Measurements from ENCODE around the gene UNC45A. TPM values are rescaled to one million over a fixed set of nuclear protein-coding genes. Genes with fewer than 3 reads are reported as not detected.

Gene UNC45A
- total RNA-seq, 2 experiments from 2014 or later, result 62.7 to 65.5 TPM

DNA sequence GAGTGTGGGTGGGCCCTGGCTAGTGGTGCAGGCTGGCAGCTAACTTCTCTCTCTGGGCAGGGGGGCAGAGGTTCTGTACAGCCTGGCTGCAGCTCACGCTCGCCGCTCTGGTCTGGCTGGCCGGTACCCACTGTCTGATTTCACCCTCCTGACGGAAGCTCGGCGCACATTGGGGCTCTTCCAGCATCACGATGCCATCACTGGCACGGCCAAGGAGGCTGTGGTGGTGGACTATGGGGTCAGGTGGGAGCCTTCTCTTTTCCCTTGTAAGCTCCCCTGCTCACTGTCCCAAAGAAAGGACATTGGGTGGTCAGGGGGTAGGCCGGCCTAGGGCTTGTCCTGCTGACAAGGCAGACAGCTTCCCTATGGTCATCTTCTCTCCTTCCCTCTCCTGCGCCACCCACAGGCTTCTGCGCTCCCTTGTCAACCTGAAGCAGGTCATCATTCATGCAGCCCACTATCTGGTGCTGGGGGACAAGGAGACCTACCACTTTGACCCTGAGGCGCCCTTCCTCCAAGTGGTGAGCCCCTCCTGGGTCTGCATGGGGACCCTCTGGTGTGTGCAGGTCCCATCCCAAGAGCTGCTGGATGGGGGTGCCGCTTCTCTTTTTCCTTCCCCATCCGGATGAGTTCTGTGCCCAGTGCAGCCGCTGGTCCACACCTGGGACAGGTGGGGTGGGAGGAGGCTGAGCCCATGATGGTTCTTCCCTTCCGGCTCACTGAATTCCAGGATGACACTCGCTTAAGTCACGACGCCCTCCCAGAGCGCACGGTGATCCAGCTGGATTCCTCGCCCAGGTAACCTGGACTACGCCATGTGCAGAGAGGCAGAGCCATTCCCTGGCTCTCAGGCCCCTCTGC, 24.4 kb upstream of the UNC45A start:
- no peak overlapping the region for H3K4me3 Mint-ChIP-seq
- peaks cover 20% of the 10 kb centered on the region for H3K36me3 Mint-ChIP-seq
- no peaks in the 10 kb centered on the region for H3K4me1 Mint-ChIP-seq
- DNase-seq, result no peak
- H3K27me3 Mint-ChIP-seq, result no peaks in the 10 kb centered on the region
- no peaks in the 10 kb centered on the region for H3K9me3 Mint-ChIP-seq
- no peak overlapping the region for H3K27ac Mint-ChIP-seq

DNA sequence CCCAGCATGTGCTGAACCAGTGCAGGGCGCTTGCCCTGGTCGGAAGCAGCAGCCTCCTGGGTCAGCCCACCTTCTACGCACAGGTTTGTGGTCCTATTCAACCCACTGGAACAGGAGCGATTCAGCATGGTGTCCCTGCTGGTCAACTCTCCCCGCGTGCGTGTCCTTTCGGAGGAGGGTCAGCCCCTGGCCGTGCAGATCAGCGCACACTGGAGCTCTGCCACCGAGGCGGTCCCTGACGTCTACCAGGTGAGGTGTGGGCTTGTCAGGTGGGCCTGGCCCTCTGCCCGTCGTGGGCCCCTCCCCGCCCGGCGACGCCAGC, 23.8 kb upstream of the UNC45A start:
- Mint-ChIP-seq H3K27ac (no peak overlapping the region), H3K27me3 (no peaks in the 10 kb centered on the region), H3K4me1 (no peaks in the 10 kb centered on the region), H3K9me3 (no peaks in the 10 kb centered on the region), H3K4me3 (no peak overlapping the region), H3K36me3 (peaks cover 17% of the 10 kb centered on the region)
- DNase-seq, result no peak

GRCh38 chr15:90911906-90912769, 22.9 kb upstream of the UNC45A start:
- no peaks in the 10 kb centered on the region for H3K9me3 Mint-ChIP-seq
- no peak overlapping the region for H3K27ac Mint-ChIP-seq
- H3K4me3 Mint-ChIP-seq, result no peak overlapping the region
- DNase-seq, result no peak
- no peaks in the 10 kb centered on the region for H3K4me1 Mint-ChIP-seq
- H3K27me3 Mint-ChIP-seq, result no peaks in the 10 kb centered on the region
- peaks cover 11% of the 10 kb centered on the region for H3K36me3 Mint-ChIP-seq

DNA sequence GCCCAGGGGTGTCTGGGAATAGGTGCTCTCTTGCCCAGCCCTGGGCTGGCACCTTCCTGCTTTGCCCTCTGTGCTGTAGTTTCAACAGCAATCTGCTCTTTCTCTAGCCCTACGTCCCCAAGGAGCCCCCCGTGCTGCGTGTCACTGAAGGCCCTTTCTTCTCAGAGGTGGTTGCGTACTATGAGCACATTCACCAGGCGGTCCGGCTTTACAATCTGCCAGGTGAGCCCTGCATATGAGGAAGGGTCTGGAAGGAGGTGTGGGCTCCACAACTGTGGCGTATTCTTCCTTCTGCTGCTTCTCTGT, 22.4 kb upstream of the UNC45A start:
- Mint-ChIP-seq H3K4me1 (no peaks in the 10 kb centered on the region), H3K9me3 (no peaks in the 10 kb centered on the region), H3K4me3 (no peak overlapping the region), H3K36me3 (peaks cover 9% of the 10 kb centered on the region), H3K27me3 (no peaks in the 10 kb centered on the region), H3K27ac (no peak overlapping the region)
- no peak for DNase-seq

- H3K27me3 Mint-ChIP-seq, result no peaks in the 10 kb centered on the region
- no peak for DNase-seq
- no peaks in the 10 kb centered on the region for H3K9me3 Mint-ChIP-seq
- no peaks in the 10 kb centered on the region for H3K4me1 Mint-ChIP-seq
- H3K36me3 Mint-ChIP-seq, result peaks cover 11% of the 10 kb centered on the region
- no peak overlapping the region for H3K4me3 Mint-ChIP-seq
- no peak overlapping the region for H3K27ac Mint-ChIP-seq
Measured at GRCh38 chr15:90913398-90913944, 21.6 kb upstream of the UNC45A start.

GRCh38 chr15:90914305-90915080, 20.6 kb upstream of the UNC45A start:
- Mint-ChIP-seq H3K27me3 (no peaks in the 10 kb centered on the region), H3K9me3 (no peaks in the 10 kb centered on the region), H3K4me3 (no peak overlapping the region), H3K36me3 (peaks cover 9% of the 10 kb centered on the region), H3K27ac (no peak overlapping the region), H3K4me1 (no peaks in the 10 kb centered on the region)
- DNase-seq, result no peak

DNA sequence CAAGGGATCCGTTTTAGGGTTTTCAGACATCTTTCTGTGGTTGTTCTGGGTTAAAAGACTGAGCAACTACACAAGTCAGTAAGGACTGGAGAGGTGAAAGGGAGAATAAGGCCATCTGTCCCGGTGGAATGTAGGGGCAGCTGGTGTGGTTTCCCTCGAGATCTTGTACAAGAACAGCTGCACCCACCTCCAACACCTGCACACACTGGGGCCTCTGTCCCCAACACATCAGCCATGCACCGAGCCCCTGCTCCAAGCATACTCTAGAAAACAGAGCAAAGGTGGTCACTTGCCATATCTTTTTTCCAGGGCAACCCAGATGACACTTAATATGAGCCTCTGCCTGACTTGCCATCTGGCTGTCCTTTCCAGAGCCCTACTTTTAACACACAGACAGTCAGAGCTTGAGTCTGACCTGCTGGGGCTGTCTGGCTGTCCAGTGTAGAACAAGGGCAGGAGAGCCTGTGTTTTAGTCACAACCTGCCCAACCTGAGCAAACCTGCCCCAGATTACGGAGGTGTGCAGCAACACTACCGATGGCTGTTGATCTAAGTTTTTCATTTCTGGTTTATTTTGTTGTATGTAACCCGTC, 19.8 kb upstream of the UNC45A start:
- Mint-ChIP-seq H3K4me1 (no peaks in the 10 kb centered on the region), H3K27ac (no peak overlapping the region), H3K36me3 (peaks cover 13% of the 10 kb centered on the region), H3K4me3 (no peak overlapping the region), H3K27me3 (no peaks in the 10 kb centered on the region), H3K9me3 (no peaks in the 10 kb centered on the region)
- no peak for DNase-seq

GRCh38 chr15:90915808-90916440, 19.2 kb upstream of the UNC45A start:
- Mint-ChIP-seq H3K4me3 (no peak overlapping the region), H3K27ac (no peak overlapping the region), H3K27me3 (no peaks in the 10 kb centered on the region), H3K9me3 (no peaks in the 10 kb centered on the region), H3K4me1 (no peaks in the 10 kb centered on the region), H3K36me3 (peaks cover 13% of the 10 kb centered on the region)
- no peak for DNase-seq

- Mint-ChIP-seq H3K36me3 (peaks cover 16% of the 10 kb centered on the region), H3K4me3 (no peak overlapping the region), H3K4me1 (no peaks in the 10 kb centered on the region), H3K27me3 (no peaks in the 10 kb centered on the region), H3K27ac (no peak overlapping the region), H3K9me3 (no peaks in the 10 kb centered on the region)
- DNase-seq, result no peak
Measured at GRCh38 chr15:90916461-90916860, 18.6 kb upstream of the UNC45A start.

GRCh38 chr15:90917569-90917968, 17.5 kb upstream of the UNC45A start:
- Mint-ChIP-seq H3K4me3 (no peak overlapping the region), H3K27me3 (no peaks in the 10 kb centered on the region), H3K36me3 (peaks cover 19% of the 10 kb centered on the region), H3K27ac (no peak overlapping the region), H3K4me1 (no peaks in the 10 kb centered on the region), H3K9me3 (no peaks in the 10 kb centered on the region)
- DNase-seq, result no peak

DNA sequence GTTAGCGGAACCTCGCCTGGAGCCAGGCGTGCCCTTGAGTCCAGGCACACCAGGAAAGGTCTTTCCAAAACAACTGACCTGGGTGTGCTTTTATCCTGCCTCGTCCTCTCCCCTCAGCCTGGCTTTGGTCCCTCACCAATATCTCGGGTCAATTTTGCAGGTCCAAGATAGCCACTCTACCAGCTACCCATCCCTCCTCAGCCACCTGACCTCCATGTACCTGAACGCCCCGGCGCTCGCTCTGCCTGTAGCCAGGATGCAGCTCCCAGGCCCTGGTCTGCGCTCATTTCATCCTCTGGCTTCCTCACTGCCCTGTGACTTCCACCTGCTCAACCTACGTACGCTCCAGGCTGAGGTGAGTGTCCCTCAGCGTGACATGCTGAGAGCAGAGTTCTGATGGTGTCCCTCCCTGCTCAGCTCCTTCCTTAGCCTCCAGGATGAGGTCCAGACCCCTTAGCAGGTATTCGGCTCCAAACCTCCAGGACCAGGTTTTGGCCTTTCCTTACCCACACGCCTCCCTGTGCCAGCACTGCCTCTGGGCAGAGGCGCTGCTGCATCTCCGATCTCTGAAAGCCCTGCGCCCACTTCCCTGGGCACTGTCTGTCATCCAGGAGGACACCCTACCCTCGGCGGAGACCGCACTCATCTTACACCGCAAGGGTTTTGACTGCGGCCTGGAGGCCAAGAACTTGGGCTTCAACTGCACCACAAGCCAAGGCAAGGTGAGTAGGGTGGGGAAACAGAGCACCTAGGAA, 16.9 kb upstream of the UNC45A start:
- no peak overlapping the region for H3K4me3 Mint-ChIP-seq
- no peak overlapping the region for H3K27ac Mint-ChIP-seq
- H3K4me1 Mint-ChIP-seq, result peaks cover 2% of the 10 kb centered on the region
- H3K27me3 Mint-ChIP-seq, result no peaks in the 10 kb centered on the region
- H3K9me3 Mint-ChIP-seq, result no peaks in the 10 kb centered on the region
- peaks cover 19% of the 10 kb centered on the region for H3K36me3 Mint-ChIP-seq
- DNase-seq, result no peak

- Mint-ChIP-seq H3K27ac (no peak overlapping the region), H3K27me3 (no peaks in the 10 kb centered on the region), H3K9me3 (no peaks in the 10 kb centered on the region), H3K4me1 (peaks cover 2% of the 10 kb centered on the region), H3K36me3 (peaks cover 19% of the 10 kb centered on the region), H3K4me3 (no peak overlapping the region)
- no peak for DNase-seq
Measured at GRCh38 chr15:90918835-90919234, 16.2 kb upstream of the UNC45A start.

DNA sequence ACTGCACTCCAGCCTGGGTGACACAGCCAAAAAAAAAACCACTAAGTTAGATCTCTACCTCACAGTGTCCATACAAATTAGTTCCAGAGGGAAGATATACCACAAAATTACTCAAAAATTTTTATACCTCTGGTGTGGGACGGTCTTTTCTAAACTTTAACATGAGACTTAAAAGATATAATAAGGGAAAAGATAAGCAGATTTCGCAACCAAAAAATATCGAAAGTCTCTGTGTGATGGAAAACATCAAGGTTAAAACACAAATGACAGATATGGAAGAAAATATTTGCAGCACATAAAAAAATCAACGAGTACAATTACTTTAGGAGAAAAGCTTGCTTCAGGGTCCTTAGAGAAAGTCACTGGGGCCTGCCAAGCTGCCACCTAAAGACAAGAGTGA, 13.2 kb upstream of the UNC45A start:
- Mint-ChIP-seq H3K4me1 (peaks cover 7% of the 10 kb centered on the region), H3K4me3 (no peak overlapping the region), H3K9me3 (no peaks in the 10 kb centered on the region), H3K27ac (no peak overlapping the region), H3K27me3 (no peaks in the 10 kb centered on the region), H3K36me3 (peaks cover 16% of the 10 kb centered on the region)
- DNase-seq, result no peak
